Naive thymus-derived CD8-positive, alpha-beta T cell (primary cell): Measurements from ENCODE around the gene ARHGEF18. TPM values are rescaled to one million over a fixed set of nuclear protein-coding genes. Genes with fewer than 3 reads are reported as not detected.
"Not testable (repeated sequence)": the region's sequence is repeated elsewhere in the genome, so short reads cannot be mapped to it uniquely, and the experiment has no call there.

ENCODE experiments used
- ATAC-seq, 2 donors: fragments of 150-1000 bp; cut with Tn5 transposase in 1 of 2; sonication (Bioruptor Pico), chemical (Tn5 transposase) in 1 of 2; 1 replicate in 1 of 2; 2 replicates in 1 of 2; pipeline ENCODE4 v1.10.0; 2021; ENCODE audit warnings: mild to moderate bottlenecking in 2 of 2, moderate library complexity in 2 of 2
- POLR2A ChIA-PET: fragments of 350-600 bp; sonication (Branson Sonifier 250); formaldehyde crosslinking; loops from one replicate; lab custom pipeline; 2021; ENCODE audit warnings: antibody characterized with exemption; lab: Charles Lee
- DNase-seq, 10 donors: peaks; one replicate each; pipeline versions ENCODE4 v3.0.0 to v3.0.0-alpha.2; 2020 to 2022
- H3K27ac Mint-ChIP-seq, 10 donors: one replicate each; pipeline ENCODE4 v1.8.0; 2020 to 2022; ENCODE audit warnings: mild to moderate bottlenecking in 10 of 10, mixed read lengths in 10 of 10, moderate library complexity in 4 of 10, inconsistent platforms in 1 of 10
- H3K27me3 Mint-ChIP-seq, 5 donors: one replicate each; pipeline ENCODE4 v1.8.0; 2021 to 2022; ENCODE audit warnings: mixed read lengths in 5 of 5
- H3K36me3 Mint-ChIP-seq, 3 donors: one replicate each; pipeline ENCODE4 v1.8.0; 2020 to 2022; ENCODE audit warnings: mixed read lengths in 3 of 3, mild to moderate bottlenecking in 2 of 3, inconsistent platforms in 1 of 3
- H3K4me1 Mint-ChIP-seq, 4 donors: one replicate each; pipeline ENCODE4 v1.8.0; 2021 to 2022; ENCODE audit warnings: mixed read lengths in 4 of 4
- H3K4me3 Mint-ChIP-seq, 10 donors: one replicate each; pipeline ENCODE4 v1.8.0; 2020 to 2022; ENCODE audit warnings: mild to moderate bottlenecking in 10 of 10, mixed read lengths in 10 of 10, moderate library complexity in 6 of 10, inconsistent platforms in 1 of 10
- H3K9me3 Mint-ChIP-seq, 9 donors: one replicate each; pipeline ENCODE4 v1.8.0; 2020 to 2022; ENCODE audit warnings: mixed read lengths in 9 of 9, mild to moderate bottlenecking in 3 of 9, inconsistent platforms in 1 of 9, moderate library complexity in 1 of 9
- polyA plus RNA-seq, 3 donors: library from polyadenylated mRNA; unstranded; fragments of 300-500 nt; fragmentation: Illumina TruSeq; gene quantifications; one replicate each; pipeline ENCODE4 v1.2.3, GENCODE V29; 2021
- total RNA-seq, 8 experiments: library from RNA in 2 of 8; stranded (reverse) in 2 of 8; gene quantifications; one replicate each; pipeline ENCODE4 v1.2.3 and lab custom pipeline; 2021 to 2026

ARHGEF18 gene
- total RNA-seq (100 to 1,000 TPM; 118 to 140 TPM), polyA plus RNA-seq (10 to 100 TPM in 1 of 3 donors, 1 to 10 TPM in 2; 3.2 to 10.6 (median 5.6) TPM), total RNA-seq (lab: John Stamatoyannopoulos, UW) (86.5 to 596 (median 394) reads per million in 6 experiments)

DNA sequence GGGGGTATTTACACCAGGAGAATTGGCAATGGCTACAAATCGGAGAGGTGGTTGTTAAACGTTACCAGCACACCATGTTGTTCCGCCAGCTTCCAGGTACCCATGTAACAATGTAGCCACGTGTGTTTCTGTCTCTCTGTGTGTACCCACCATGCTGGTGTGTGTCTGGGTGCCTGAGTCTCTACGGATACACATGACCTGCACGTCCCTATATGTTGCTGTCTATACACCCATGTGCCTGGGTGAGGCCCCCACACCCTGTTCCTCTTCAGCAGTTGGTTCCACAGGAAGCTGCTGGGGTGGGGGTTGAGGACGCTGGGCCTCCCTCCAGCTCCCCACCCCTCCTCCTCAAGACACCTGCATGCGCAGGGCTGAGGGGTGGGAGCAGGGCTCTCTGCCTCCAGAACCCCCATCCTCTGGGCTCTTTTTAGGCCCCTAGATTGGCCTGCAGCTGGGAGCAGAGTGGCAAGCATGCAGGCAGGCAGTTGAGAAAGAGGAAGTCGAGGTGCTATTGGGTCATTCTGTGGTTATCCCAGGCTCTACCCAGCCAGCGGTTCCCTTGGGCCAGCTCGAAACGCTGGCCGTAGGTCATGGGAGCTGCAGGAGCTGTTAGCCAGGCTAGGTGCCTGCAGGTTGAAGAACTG, at the start of gene ARHGEF18:
ARHGEF18 (plus strand) TSS at position 351 of the 644 bp plus-strand sequence. CDS start 13,954 bp downstream, outside the sequence.
- H3K4me1 Mint-ChIP-seq, result peaks cover 46 to 85% (median 73%) of the 10 kb centered on the region in 4 donors
- peaks cover 6 to 35% (median 29%) of the 10 kb centered on the region in 3 donors for H3K36me3 Mint-ChIP-seq
- peak within 1 kb of the TSS; percentile 95 to 100 (median 99) for H3K27ac Mint-ChIP-seq
- ATAC-seq (peak; percentile 63 to 74), DNase-seq (peak; percentile 37 to 91 (median 66))
- peak within 1 kb of the TSS; percentile 94 to 100 (median 98) for H3K4me3 Mint-ChIP-seq
- H3K27me3 Mint-ChIP-seq, result no peaks in the 10 kb centered on the region
- H3K9me3 Mint-ChIP-seq, result peaks cover 0 to 16% (median 6%) of the 10 kb centered on the region in 9 donors
- POLR2A ChIA-PET, result interaction anchor here (0.5 to 4.8 kb wide), 32 partner anchors 8 to 923 kb away, joined by 3 to 49 read pairs (median 5); partner anchors contain the start of genes INSR, MCOLN1, PET100 and SNAPC2

DNA sequence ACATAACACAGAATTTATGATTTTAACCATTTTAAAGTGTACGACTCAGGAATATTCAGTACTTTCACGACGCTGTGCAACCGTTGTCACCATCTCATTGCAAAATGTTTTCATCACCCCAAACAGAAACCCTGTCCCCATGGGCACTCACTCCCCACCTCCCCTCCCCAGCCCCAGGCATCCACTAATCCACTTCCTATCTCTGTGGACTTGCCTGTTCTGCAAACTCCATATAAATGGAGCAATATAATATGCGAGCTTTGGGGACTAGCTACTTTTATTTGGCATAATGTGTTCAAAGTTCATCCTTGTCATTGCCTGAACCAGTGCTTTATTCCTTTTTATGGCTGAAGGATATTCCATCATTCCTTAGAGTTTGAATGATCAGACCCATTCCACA, 47.2 kb upstream of the ARHGEF18 start:
- POLR2A ChIA-PET, result interaction anchor here (0.6 to 0.8 kb wide), 2 partner anchors 71 to 188 kb away, joined by 4 read pairs; no protein-coding TSS in a partner anchor
- no peak overlapping the region for H3K4me3 Mint-ChIP-seq
- H3K9me3 Mint-ChIP-seq, result no peaks in the 10 kb centered on the region
- ATAC-seq, result no peak
- no peaks in the 10 kb centered on the region for H3K36me3 Mint-ChIP-seq
- no peak overlapping the region for H3K27ac Mint-ChIP-seq
- H3K4me1 Mint-ChIP-seq, result no peaks in the 10 kb centered on the region
- DNase-seq, result no peak
- peaks cover 2 to 26% (median 13%) of the 10 kb centered on the region in 5 donors for H3K27me3 Mint-ChIP-seq

- no peak overlapping the region for H3K27ac Mint-ChIP-seq
These were observed 45.3 kb upstream of the ARHGEF18 start for GRCh38 chr19:7303470-7303869.

GRCh38 chr19:7304200-7304599, 44.5 kb upstream of the ARHGEF18 start:
- Mint-ChIP-seq H3K4me3 (no peak overlapping the region), H3K9me3 (no peaks in the 10 kb centered on the region), H3K4me1 (no peaks in the 10 kb centered on the region), H3K27ac (no peak overlapping the region), H3K36me3 (no peaks in the 10 kb centered on the region), H3K27me3 (peaks cover 0 to 7% (median 0%) of the 10 kb centered on the region in 5 donors)
- no peak for ATAC-seq
- POLR2A ChIA-PET, result interaction anchor here (0.6 kb wide), 2 partner anchors 12 to 44 kb away, joined by 3 to 4 read pairs; partner anchors contain the start of gene ARHGEF18
- DNase-seq, result no peak

More at GRCh38 chr19:7303470-7303869, 45.3 kb upstream of the ARHGEF18 start:
- H3K27me3 Mint-ChIP-seq, result peaks cover 0 to 9% (median under 1%) of the 10 kb centered on the region in 5 donors
- H3K36me3 Mint-ChIP-seq, result no peaks in the 10 kb centered on the region
- DNase-seq, result no peak
- H3K9me3 Mint-ChIP-seq, result no peaks in the 10 kb centered on the region
- no peak overlapping the region for H3K4me3 Mint-ChIP-seq
- POLR2A ChIA-PET, result no interaction called here
- ATAC-seq, result no peak
- H3K4me1 Mint-ChIP-seq, result no peaks in the 10 kb centered on the region

DNA sequence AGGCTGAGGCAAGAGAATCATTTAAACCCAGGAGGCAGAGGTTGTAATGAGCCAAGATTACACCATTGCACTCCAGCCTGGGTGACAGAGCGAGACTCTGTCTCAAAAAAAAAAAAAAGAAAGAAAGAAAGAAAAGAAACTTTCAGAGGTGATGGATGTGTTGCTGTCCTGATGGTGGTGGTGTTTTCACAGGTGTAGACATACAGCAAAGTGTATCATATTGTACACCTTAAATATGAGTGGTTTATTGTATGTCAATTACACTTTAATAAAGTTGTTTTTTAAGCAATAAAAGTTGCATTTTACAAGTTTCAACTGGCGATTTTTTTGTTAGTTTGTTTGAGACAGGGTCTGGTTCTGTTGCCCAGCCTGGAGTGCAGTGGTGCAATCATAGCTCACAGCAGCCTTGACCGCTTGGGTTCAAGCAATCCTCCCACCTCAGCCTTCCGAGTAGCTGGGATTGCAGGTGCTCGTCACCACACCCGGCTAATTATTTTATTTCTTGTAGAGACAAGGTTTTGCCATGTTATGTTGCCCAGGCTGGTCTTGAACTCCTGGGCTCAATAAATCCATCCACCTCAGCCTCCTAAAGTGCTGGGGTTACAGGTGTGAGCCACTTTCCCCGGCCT, 41.0 kb upstream of the ARHGEF18 start:
- H3K9me3 Mint-ChIP-seq, result no peaks in the 10 kb centered on the region
- H3K27ac Mint-ChIP-seq, result no peak overlapping the region
- ATAC-seq (no peak), DNase-seq (no peak)
- no peak overlapping the region for H3K4me3 Mint-ChIP-seq
- no peaks in the 10 kb centered on the region for H3K36me3 Mint-ChIP-seq
- POLR2A ChIA-PET, result no interaction called here
- H3K27me3 Mint-ChIP-seq, result peaks cover 0 to 1% (median 0%) of the 10 kb centered on the region in 5 donors
- no peaks in the 10 kb centered on the region for H3K4me1 Mint-ChIP-seq

- ATAC-seq, H3K27me3 Mint-ChIP-seq, H3K4me3 Mint-ChIP-seq, H3K9me3 Mint-ChIP-seq, DNase-seq, H3K27ac Mint-ChIP-seq, H3K36me3 Mint-ChIP-seq, POLR2A ChIA-PET, H3K4me1 Mint-ChIP-seq: not testable (repeated sequence)
These were observed 40.4 kb upstream of the ARHGEF18 start for GRCh38 chr19:7308327-7308726.

GRCh38 chr19:7311911-7312310, 36.8 kb upstream of the ARHGEF18 start:
- ATAC-seq, result no peak
- Mint-ChIP-seq H3K9me3 (peaks cover 0 to 2% (median 0%) of the 10 kb centered on the region in 9 donors), H3K27ac (peak overlapping the region in 2 of 10 donors; percentile 37 to 64), H3K4me3 (peak overlapping the region in 1 of 10 donors; percentile 16), H3K4me1 (peaks cover 0 to 3% (median 0%) of the 10 kb centered on the region in 4 donors), H3K36me3 (no peaks in the 10 kb centered on the region), H3K27me3 (peaks cover 0 to 2% (median 0%) of the 10 kb centered on the region in 5 donors)
- POLR2A ChIA-PET, result no interaction called here
- no peak for DNase-seq

- Mint-ChIP-seq H3K36me3 (no peaks in the 10 kb centered on the region), H3K9me3 (peaks cover 0 to 4% (median 0%) of the 10 kb centered on the region in 9 donors), H3K4me3 (no peak overlapping the region), H3K27me3 (peaks cover 0 to 2% (median 0%) of the 10 kb centered on the region in 5 donors), H3K4me1 (peaks cover 0 to 3% (median 0%) of the 10 kb centered on the region in 4 donors), H3K27ac (peak overlapping the region in 2 of 10 donors; percentile 80 to 85)
- POLR2A ChIA-PET, result no interaction called here
- ATAC-seq (no peak), DNase-seq (no peak)
These were observed 35.9 kb upstream of the ARHGEF18 start for GRCh38 chr19:7312816-7313215.

DNA sequence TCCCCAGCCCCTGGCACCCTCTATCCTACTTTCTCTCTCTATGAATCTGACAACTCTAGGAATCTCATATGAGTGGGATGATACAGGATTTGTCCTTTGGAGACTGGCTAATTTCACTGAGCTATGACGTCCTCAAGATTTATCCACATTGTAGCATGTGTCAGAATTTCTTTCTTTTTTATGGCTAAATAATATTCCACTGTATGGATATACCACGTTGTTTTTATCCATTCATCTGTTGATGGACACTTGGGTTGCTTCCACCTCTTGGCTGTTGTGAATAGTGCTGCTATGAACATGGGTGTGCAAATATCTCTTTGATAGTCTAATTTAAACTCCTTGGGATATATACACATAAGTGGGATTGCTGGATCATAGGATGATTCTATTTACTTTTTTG, 30.6 kb upstream of the ARHGEF18 start:
- no peaks in the 10 kb centered on the region for H3K27me3 Mint-ChIP-seq
- H3K4me3 Mint-ChIP-seq, result no peak overlapping the region
- peaks cover 0 to 10% (median 4%) of the 10 kb centered on the region in 9 donors for H3K9me3 Mint-ChIP-seq
- no peak overlapping the region for H3K27ac Mint-ChIP-seq
- H3K4me1 Mint-ChIP-seq, result no peaks in the 10 kb centered on the region
- peaks cover 0 to 5% (median 0%) of the 10 kb centered on the region in 3 donors for H3K36me3 Mint-ChIP-seq
- ATAC-seq, result no peak
- DNase-seq, result no peak
- POLR2A ChIA-PET, result interaction anchor here (1.1 kb wide), 1 partner anchor 125 kb away, joined by 5 read pairs; no protein-coding TSS in a partner anchor

GRCh38 chr19:7326105-7326877, 22.4 kb upstream of the ARHGEF18 start:
- H3K9me3 Mint-ChIP-seq, result peaks cover 0 to 9% (median 5%) of the 10 kb centered on the region in 9 donors
- H3K4me3 Mint-ChIP-seq, result no peak overlapping the region
- no peak overlapping the region for H3K27ac Mint-ChIP-seq
- H3K27me3 Mint-ChIP-seq, result no peaks in the 10 kb centered on the region
- peaks cover 0 to 1% (median 0%) of the 10 kb centered on the region in 4 donors for H3K4me1 Mint-ChIP-seq
- ATAC-seq (no peak), DNase-seq (peak in 4 of 10 donors; percentile 20 to 32 (median 30))
- peaks cover 0 to 8% (median 5%) of the 10 kb centered on the region in 3 donors for H3K36me3 Mint-ChIP-seq
- POLR2A ChIA-PET, result no interaction called here

DNA sequence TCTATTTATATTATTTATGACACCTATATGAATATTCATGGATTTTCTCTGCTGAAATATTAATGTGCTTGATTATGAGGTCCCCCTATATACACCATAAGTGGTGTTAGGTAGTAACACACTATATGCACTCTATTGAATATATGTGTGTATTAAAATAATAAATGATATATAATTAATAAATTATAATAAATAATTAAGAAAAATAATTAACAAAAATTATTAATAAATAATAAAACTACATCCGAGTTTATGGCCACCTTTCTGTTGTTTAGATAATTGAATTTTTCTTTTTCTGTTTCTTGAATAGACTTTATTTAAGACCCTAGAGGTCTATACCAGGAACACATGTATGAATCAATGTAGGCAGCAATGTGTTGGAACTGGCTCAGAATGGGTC, 20.9 kb upstream of the ARHGEF18 start:
- ATAC-seq (no peak), DNase-seq (no peak)
- peaks cover 0 to 9% (median 5%) of the 10 kb centered on the region in 9 donors for H3K9me3 Mint-ChIP-seq
- H3K27me3 Mint-ChIP-seq, result no peaks in the 10 kb centered on the region
- POLR2A ChIA-PET, result no interaction called here
- no peak overlapping the region for H3K4me3 Mint-ChIP-seq
- H3K36me3 Mint-ChIP-seq, result peaks cover 0 to 8% (median 5%) of the 10 kb centered on the region in 3 donors
- H3K4me1 Mint-ChIP-seq, result peaks cover 0 to 1% (median 0%) of the 10 kb centered on the region in 4 donors
- H3K27ac Mint-ChIP-seq, result no peak overlapping the region

DNA sequence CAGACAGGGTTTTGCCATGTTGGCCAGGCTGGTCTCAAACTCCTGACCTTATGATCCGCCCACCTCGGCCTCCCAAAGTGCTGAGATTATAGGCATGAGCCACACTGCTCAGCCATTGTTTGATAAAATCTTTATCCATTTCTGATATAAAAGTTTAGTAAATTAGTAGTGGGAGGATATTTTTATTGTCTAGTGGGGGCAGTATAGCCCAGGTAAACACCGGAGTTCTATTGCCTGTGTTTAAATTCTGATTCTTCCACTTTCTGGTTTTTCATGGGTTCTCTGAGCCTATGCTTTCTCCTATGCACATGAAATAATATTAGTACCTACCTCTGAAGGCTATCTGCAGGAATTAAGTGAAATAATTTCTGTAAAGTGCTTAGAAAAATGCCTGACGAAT, 20.1 kb upstream of the ARHGEF18 start:
- H3K4me3 Mint-ChIP-seq, result no peak overlapping the region
- DNase-seq (peak in 1 of 10 donors; percentile 14), ATAC-seq (no peak)
- H3K27ac Mint-ChIP-seq, result no peak overlapping the region
- POLR2A ChIA-PET, result interaction anchor here (0.5 kb wide), 1 partner anchor 26 kb away, joined by 3 read pairs; no protein-coding TSS in a partner anchor
- peaks cover 0 to 5% (median under 1%) of the 10 kb centered on the region in 4 donors for H3K4me1 Mint-ChIP-seq
- H3K9me3 Mint-ChIP-seq, result peaks cover 0 to 9% (median 5%) of the 10 kb centered on the region in 9 donors
- no peaks in the 10 kb centered on the region for H3K27me3 Mint-ChIP-seq
- H3K36me3 Mint-ChIP-seq, result peaks cover 0 to 8% (median 5%) of the 10 kb centered on the region in 3 donors
